ENCODE measurements around the gene CAPN10.
"Not testable (repeated sequence)": the region's sequence is repeated elsewhere in the genome, so short reads cannot be mapped to it uniquely, and the experiment has no call there.

Gene CAPN10

DNA sequence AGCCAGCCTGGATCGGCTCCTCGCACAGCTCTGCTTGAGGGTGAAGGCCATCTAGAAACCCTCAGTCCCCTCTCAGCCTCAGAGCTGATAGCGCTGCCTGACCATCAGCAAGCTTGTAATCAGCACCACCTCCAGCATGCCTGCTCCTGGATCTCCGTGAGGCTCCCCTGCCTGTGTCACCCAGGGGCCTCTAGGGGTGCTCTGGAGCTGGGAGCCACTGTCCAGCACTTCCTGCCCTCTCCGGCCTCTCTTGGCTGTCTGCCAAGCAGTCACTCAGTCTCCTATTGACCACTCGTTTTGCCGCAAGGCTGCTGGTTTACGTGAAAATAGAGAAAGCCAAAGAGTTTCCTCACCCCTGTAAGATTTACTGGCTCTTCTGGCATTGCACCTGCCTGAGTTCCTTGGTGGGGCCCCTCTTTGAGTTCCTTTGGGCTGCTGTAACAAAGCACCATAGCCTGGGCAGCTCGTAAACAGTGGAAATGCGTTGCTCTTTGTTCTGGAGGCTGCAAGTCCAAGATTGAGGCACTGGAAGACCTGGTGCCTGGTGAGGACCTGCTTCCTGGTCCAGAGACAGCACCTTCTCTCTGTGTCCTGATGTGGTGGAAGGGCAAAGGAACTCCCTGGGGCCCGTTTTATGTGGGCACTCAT, 17.9 kb downstream of the CAPN10 start:
- DNase-seq, result no peak

DNA sequence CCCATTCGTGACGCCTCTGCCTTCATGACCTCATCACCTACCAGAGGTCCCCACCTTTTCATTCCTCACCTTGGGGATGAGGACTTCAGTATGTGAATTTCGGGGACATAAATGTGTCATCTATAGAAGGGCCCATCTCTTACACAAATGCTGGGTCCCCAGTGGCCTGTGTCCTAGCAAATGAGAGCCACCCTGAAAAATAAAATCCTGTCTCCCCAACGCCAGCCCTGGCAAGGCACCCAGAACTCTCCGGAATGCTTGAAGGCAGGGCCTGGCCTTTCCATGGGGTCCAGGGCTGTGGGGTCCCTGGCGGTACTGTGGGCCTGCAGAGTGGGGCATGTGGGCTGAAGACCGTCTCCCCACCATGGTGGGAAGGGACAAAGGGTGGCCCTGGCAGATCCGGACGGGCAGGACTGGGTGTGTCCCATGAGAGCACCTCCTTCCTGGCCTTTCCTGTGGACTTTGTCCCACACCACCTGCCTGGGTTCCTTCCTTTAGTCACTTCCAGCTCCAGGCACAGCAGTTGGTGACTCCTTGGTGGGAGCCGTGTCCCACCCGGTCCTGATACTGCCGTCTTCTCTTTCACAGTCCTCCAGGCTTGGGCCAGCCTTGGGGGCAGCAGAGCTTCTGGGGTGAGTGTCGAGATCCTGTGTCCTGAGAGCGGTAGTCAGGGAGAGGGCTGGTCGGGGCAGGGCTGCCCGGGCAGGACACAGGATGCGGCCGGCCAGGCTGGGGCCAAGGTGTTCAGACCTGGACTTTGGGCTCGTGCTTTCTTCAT, 18.6 kb downstream of the CAPN10 start:
- no peak for DNase-seq

DNA sequence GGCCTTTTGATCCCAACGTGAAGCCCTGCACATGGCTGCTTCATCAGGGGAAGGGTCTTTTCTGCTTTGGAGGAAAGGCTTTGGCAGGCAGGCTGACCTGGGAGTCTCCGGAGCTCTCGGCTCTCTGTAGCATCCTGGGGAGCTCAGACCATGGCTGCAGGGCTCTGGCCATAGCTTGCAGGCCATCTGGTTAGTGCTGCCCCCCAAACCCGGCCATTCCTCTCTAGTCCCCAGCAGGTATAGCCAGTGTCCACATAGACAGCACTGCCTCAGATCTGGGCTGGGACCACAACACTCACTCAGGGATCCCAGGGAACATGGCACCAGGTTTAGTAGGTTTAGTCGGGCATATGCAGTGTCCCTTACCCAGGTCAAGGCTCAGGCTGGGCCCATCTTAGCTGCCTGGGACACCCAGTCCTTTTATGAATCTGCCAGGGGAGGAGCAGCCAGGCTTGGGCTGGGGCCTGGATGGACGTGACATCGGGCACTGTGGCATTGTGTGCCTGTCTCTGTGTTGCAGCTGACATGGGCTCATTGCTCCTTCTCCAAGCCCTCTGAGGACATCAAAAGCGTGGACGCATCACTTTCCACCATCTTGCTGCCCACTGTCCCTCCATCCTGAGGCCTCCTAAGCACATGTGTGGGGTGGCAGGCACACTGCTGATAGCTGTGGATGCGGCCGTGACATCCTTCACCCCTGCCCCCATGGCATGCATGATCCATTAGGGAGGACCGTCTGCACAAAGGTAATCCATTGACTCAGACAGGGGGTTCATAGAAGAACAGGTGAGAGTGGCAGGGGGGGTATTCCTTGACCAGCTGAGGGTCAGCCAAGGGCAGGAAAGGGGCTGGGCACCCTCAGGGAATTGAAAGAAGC, 19.6 kb downstream of the CAPN10 start:
- no peak for DNase-seq

DNA sequence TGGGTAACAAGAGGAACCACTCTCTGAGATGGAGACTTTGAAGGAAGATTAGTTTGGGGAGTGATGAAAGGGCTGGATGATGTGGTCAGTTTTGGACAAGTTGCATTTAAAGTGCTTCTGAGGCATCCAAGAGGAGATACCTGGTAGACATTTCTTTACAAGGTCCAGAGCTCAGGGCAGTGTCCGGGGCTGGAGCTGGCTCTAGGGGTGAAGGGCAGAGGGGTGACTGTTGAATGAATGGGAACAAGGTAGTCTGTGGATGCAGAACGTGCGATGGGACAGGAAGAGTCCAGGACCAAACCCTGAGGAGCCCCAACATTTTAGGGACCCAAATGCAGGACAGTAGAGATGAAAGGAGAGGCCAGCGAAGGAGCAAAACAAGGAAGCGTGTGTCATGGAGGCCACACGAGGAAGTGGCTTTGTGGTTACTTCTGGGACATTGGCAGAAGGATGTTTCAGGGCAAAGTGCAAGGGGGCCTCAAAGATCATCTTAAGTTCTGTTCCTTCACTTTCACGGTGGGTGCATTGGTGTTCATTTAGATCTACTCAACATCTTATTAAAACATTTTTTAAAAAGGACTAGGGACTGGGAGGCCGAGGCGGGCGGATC, 25.2 kb downstream of the CAPN10 start:
- DNase-seq, result no peak

DNA sequence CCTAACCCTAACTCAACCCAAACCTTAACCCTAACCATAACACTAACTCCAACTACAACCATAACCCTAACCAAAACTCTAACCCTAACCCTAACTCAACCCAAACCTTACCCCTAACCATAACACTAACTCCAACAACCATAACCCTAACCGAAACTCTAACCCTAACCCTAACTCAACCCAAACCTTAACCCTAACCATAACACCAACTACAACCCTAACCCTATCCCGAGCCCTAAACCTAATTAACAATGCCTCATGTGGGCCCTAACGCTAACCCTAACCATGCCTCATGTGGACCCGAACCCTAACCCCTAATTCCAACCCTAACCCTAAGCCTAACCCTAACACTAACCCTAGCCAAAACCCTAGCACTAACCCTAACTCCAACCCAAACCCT, 27.2 kb downstream of the CAPN10 start:
- DNase-seq, result no peak

DNA sequence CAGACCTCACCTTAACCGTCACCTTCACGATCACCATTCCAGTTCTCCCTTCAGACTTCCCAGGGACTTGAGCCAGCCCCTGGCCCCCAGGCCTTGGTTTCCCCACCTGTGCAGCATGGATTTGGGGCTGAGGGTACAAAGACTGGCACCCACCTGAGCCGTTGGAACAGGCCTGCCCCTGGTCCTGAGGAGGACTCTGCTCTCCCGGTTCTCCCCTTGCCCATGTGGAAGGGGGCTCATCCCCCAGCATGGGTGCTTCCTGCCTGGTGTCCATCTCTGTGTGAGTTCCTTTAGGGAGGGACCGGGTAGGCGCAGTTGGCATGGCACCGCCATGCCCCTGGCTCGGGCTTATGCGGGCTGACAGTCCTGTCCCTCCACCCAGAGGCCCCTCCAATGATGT, 27.9 kb downstream of the CAPN10 start:
- DNase-seq, result no peak

DNA sequence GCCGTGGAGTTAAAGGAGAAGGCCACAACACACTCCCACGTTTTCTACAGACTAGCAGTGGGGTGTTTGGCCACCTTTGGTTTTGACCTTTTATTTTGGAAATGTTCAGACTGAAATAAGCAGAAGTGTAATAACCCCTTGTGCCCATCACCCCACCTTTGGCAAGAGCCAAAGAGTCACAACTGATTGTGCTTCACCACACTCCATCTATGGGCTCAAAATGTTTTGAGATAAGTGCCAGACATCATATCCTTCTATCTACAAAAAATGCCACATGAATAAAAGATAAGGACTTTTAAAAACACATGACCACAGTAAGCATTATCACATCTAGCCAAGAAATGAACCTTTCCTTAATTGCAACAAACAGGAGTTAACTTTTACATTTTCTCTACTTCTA, 28.9 kb downstream of the CAPN10 start:
- no peak for DNase-seq

DNA sequence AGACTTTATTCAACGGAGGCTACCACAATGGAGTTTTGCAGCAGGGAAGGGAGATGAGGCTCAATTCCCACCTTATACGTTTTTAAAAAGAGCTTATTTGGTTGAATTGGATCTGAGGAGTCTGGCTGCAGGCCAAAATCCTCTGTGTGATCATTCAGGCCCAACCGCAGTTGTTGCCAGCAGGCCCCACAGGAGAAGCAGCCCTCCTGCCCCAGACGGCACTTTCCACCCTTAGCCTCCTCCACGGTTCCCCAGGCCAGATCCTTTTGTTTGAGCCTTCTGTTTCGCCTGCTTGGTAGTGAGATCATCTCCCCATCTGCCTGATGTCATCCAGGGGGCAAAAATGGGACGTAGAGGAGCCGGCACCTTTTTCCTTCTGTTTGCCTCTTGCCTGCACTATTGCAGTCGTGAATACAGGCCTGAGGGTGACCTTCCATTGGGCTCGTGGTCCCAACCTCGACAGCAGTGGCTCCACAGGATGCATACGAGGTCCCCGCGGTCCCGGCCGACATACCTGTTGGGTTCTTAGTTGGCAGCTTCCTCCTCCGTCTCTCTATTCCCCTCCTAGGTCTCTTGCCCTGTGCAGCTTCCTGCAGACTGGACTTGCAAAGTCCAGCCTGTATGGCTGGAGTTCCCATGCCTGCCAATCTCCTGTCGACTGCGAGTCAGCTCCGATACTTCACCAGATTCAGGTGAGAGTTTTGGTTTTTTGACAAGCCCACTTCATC, 29.4 kb downstream of the CAPN10 start:
- no peak for DNase-seq

DNA sequence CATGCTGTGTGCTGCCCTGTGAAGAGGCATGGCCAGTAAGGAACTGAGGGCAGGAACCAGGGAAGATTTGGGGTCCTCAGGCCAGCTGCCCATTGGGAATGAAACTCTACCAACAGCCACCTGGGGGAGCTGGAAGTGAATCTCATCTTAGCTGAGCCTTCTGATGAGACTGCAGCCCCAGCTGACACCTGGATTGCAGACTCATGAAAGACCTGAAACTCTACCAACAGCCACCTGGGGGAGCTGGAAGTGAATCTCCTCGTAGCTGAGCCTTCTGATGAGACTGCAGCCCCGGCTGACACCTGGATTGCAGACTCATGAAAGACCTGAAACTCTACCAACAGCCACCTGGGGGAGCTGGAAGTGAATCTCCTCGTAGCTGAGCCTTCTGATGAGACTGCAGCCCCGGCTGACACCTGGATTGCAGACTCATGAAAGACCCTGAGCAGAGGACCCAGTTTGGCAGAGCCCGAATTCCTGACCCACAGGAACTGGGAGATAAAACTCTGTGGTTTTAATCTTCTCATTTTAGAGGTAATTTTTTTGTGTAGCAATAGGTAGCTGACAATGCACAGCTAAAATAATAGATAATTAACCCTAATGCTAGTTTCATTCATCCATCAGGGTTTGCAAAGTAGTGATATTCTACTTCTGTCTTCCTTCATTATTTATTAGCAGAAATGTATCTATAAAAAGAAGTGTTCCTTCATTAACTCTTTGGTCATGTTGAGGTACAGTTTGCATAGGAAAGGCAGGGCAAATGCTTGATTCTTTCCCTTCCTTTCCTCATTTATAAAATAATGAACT, 30.5 kb downstream of the CAPN10 start:
- DNase-seq, result not testable (repeated sequence)

DNA sequence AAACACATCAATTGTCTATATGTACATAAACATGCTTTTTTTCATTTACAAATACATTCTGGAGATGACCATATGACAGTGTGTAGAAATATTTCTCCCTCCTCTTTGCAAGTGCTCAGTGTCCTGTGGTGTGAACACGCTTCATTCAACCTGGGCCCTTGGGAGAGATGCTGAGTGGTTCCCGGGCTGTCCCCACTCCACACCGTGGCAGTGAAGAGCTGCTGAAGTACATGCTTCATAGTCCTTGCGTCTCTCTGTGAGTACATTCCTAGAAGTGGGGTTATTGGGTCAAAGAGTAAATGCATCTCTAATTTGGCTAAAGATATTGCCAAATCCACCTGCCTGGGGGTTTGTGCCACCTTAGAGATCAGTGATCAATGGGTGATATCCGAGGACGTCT, 32.2 kb downstream of the CAPN10 start:
- DNase-seq, result no peak

DNA sequence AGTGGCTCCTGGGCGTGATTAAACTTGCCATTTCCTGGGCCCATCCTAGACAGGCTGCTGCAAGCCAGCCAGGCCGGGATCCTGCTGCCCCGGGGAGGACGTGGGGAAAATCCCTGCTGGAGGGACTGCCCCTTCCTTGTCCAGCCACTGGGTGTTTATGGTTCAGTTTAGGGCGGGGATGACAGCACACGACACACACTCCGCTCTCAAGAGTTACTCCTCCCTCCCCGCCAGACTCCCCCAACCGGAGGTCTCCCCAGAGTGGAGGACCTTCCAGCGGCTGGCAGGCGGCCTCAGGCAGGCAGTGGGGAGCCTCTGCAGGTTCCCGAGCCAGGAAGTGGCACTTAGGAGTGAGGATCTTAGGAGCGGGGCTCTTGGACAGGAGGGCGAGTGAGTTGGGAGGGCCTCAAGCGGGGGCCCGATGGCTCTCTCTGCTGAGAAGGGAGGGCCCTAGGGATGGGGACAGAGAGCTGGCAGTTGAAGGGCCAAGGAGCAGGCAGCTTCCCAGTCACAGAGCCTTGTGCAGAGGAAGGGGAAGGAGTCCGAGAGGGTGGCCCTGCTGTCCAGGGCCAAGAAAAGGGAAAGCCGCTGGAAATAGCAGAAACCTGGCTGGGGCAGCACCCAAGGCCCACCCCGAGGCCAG, 33.1 kb downstream of the CAPN10 start:
- no peak for DNase-seq

DNA sequence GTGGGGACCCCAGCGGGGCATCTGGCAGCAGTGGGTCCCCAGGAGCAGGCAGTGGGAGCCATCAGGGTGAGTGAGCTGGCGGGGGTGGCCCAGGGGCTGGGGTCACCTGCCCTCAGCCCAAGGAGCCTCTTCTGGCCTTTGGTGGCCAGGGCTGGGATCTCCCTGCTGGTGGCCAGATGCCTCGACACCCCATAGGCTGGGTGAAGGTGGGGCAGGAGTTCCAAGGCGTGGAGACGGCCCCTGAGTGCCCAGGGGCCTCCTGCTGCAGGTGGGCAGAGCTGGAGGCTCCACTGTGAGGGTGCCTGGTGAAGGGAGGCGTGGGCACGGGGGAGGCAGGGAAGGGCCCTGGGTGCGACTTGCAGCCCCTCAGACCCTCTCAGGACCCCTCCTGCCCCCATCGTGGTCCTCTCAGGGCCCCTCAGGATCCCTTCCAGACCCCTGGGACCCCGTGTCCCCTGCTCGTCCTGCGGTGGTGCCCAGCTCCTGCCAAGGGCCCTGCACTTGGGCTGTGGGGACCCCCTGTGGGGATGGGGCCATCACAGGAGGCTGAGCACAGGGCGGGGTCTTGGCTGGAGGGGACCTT, 33.7 kb downstream of the CAPN10 start:
- DNase-seq, result no peak

DNA sequence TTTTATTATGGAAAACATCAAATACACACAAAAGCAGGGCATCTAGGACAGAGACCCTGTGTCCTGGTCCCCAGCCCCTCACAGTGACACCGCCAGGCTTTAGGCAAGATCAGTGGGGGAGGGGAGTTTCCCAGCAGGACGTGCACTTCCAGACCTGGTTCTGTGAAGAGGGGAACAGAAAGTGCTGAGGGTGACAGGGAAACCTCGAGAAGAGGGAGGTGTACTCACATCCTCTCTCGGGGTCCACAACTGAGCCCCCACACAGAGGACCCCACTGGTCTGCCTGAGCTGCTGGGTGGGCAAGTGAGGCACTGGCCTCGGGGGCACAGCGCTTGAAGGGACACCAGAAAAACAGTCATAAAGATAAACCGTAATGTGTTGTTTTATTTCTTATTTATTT, 34.3 kb downstream of the CAPN10 start:
- DNase-seq, result no peak

DNA sequence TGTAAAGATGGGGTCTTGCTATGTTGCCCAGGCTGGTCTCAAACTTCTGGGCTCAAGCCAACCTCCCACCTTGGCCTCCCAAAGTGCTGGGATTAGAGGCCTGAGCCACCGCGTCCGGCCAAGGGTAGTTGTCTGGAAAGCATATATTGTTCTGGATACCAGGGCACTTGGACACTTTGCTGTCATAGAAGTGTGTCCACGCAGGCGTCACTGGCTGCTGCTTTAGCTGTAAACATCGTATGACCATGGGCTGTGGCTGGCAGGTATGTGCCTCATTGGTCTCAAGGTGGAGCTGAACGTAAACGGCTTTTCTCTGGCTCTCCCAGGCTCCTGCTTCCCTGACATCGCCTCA, 35.5 kb downstream of the CAPN10 start:
- peak; percentile 23 for DNase-seq

DNA sequence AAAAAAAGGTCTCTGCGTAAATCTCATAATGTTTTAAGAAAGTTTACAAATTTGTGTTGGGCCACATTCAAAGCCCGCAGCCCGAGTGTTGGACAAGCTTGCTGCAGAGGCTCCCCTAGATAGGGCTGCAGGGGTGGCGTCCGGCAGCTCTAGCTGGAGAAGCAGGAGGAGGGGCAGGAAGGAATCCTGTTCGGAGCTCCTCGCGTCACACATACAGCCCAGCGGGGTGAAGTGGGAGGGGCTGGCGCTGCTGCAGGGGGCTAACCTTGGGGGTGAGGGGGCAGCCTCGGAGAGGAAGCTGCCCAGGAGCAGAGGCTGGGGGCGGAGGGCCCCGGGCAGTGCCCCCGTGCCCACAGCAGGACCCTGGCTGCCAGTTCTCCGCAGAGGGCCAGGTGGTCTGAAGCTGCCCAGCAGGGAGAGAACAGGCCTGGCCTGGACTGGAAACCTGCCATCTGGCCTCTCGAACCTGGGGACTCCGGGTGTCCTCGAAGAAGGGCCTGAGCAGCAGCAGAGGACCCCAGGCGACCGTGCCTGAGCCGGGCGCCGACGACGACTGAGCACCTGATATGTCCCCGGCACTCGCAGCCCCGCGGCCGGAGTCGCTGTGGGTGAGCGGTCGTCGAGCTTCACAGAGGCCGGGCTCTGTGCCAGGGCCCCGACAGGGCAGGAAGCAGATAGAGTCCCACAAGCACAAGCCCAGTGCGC, 36.1 kb downstream of the CAPN10 start:
- DNase-seq, result peak; percentile 66

DNA sequence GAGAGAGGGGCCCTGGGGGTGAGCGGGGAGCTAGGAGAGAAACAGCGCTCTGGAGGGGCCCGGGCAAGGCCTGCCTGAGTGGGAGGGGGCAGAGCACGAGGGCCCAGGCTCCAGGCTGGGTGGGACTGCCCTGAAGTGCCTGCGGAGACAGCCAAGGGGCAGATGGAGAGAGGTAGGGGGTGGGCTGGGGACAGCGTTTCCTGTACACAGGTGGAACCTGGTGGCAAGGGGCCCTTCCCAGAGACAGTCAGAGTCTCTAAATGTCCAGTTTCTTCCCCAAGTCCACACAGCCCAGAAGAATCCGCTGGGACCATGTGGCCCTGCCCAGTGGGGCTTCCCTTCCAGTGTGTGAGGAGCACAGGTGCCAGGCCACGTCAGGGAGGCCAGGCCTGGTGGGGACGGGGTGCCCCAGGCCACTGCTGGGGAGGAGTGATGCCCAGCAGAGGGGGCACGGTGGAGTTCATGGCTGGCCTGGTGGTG, 37.0 kb downstream of the CAPN10 start:
- peak; percentile 20 for DNase-seq

DNA sequence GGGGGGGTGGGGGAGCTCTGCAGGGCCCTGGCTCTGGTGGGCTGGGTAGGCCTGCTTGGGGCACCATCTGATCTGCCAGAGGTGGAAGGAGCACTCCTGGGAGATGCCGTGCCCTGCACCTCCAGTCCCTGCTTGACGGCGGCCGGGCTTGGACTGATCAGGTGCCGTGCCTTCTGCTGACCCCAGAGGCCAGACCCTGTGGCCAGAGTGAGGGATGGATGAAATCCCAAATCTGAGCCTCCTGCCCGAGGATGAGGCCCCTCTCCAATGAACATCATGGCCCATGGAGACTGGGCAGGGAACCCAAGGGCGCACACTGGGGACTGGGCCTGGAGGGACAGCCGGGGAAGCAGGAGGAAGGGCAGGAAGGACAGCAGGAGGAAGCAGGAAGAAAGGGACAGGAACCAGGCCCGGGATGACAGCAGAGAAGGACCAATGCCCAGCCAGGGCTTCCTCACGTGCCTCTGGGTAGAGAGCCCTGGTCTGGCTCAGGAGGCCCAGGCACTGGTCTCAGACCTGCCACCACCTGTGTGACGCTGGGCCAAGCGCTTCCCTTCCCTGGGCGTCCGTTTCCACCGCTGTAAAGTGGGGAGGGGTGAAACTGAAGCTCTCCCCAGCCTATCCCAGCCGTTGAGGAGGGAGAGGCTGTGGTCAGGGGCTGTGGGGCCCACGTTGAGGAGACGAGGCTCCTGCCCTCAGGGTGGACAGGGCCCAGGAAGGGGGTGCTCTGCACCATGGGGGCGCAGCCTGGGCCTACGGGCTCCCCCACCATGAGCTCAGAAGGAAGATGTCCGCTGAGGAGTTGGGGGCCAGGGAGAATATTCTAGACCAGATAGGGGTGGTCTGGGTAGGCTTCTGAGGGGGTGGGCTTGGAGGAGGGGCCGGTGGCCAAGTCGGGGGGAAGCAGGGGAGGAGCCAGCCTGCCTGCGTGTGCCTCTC, 37.7 kb downstream of the CAPN10 start:
- peak; percentile 26 for DNase-seq

DNA sequence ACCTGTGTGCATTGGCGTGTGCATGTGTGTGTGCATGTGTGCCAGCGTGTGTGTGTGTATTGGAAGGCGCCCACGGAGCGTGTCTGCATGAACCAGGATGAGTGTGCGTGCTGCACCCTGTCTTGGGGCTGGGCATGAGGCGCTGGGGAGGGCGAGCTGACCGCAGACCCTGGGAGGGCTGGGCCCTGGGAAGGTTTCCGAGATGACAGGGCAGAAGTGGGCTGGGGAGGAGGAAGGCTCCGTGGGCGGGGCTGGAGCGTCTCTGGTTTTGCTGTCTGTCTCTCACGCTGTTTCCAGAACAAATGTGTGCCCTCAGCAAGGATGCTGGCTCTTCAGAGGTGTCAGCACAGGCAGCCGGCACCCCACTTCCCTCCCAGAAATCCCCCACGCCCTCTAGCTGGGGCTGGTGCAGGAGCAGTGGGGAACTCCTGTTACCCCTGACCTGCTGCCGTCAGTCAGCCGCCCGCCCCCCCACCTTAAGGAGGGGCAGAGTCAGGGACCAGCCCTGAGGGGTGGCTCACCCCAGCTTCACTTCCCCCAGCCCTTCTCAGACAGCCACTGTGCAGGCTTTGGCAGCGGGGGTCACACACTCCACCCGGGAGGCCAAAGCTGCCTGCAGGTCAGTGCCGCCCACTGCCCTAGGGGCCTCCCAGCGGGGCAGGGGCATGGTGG, 38.6 kb downstream of the CAPN10 start, which contains the start of gene GPR35:
GPR35 (plus strand) TSS at position 531 of the 672 bp plus-strand sequence. CDS start 4,473 bp downstream, outside the sequence.
- peak; percentile 88 for DNase-seq

Data from activated CD4-positive, alpha-beta T cell treated with anti-CD3 and anti-CD28 coated beads for 48 hours (primary cell).